Measurements from ENCODE around the gene IL15RA. TPM values are rescaled to one million over a fixed set of nuclear protein-coding genes. Genes with fewer than 3 reads are reported as not detected.
A peak's percentile ranks its signal among the peaks of the same experiment; 100 is the strongest.

IL15RA gene
- total and polyA plus RNA-seq, 12 donors = 2.8 to 55.8 (median 10.0) TPM

GRCh38 chr10:6019010-6019782 lies 41.9 kb upstream of the IL15RA start:
- no peak for DNase-seq
- 85 to 94% (median 89%) methylated on average over 6 of the region's 6 CpGs for WGBS, 4 donors
- intact Hi-C loops (cut with DNase I) = loop anchor here (5.0 to 10.0 kb wide), 2 partner anchors 66 to 388 kb away; partner anchors contain the start of gene RBM17 (in 1 of the 2)
- Histone ChIP-seq H3K27me3 (no peaks in the 10 kb centered on the region), H3K9me3 (replicated peaks in 1 of 3) (no peaks in the 10 kb centered on the region), H3K27ac (peak overlapping the region in 2 of 5 donors; percentile 68 to 85), H3K4me1 (replicated peaks in 1 of 2) (no peaks in the 10 kb centered on the region), H3K4me3 (no peak overlapping the region), H3K36me3 (replicated peaks in 1 of 2) (no peaks in the 10 kb centered on the region)
- no peak for TF ChIP-seq POLR2A (IDR thresholded peaks at IDR 0.05)
- TF ChIP-seq CTCF (IDR thresholded peaks at IDR 0.05) = no peak

DNA sequence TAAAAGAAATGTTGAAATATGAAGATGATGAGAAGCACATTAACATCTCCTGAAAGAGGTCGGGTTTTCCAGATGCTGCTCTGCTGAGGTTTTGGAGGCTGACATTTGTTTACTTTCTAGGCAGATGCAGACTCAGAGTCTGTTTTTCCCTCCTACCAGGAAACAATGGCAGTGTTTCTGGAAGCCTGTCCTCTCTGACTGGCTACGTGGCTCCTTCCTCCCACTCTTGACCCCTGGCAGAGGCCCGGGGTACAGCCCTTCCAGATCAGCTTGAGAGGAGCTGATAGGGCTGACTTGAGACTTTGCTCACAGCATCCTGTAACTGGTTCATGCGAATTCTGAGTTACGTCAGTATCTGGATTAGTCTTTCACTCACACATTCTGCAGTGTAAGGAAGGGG lies 41.1 kb upstream of the IL15RA start:
- 54 to 63% (median 59%) methylated on average over 5 of the region's 5 CpGs for WGBS, 4 donors
- peak in 4 of 7 donors; percentile 42 to 74 (median 55) for DNase-seq
- intact Hi-C loops (cut with DNase I) = loop anchor here (5.0 to 10.0 kb wide), 2 partner anchors 66 to 389 kb away; partner anchors contain the start of gene RBM17 (in 1 of the 2)
- Histone ChIP-seq H3K4me3 (no peak overlapping the region), H3K27ac (peak overlapping the region in 2 of 5 donors; percentile 68 to 85), H3K4me1 (replicated peaks in 1 of 2) (no peaks in the 10 kb centered on the region), H3K9me3 (replicated peaks in 1 of 3) (no peaks in the 10 kb centered on the region), H3K27me3 (no peaks in the 10 kb centered on the region), H3K36me3 (replicated peaks in 1 of 2) (no peaks in the 10 kb centered on the region)
- no peak for TF ChIP-seq CTCF (IDR thresholded peaks at IDR 0.05)
- no peak for TF ChIP-seq POLR2A (IDR thresholded peaks at IDR 0.05)

- DNase-seq = no peak
- Histone ChIP-seq H3K27me3 (no peaks in the 10 kb centered on the region), H3K27ac (peak overlapping the region in 2 of 5 donors; percentile 68 to 85), H3K36me3 (replicated peaks in 1 of 2) (no peaks in the 10 kb centered on the region), H3K4me3 (no peak overlapping the region), H3K9me3 (replicated peaks in 1 of 3) (no peaks in the 10 kb centered on the region), H3K4me1 (replicated peaks in 1 of 2) (no peaks in the 10 kb centered on the region)
- TF ChIP-seq CTCF (IDR thresholded peaks at IDR 0.05) = no peak
- TF ChIP-seq POLR2A (IDR thresholded peaks at IDR 0.05) = no peak
- intact Hi-C loops (cut with DNase I) = loop anchor here (5.0 to 10.0 kb wide), 2 partner anchors 67 to 389 kb away; partner anchors contain the start of gene RBM17 (in 1 of the 2)
- 80 to 87% (median 83%) methylated on average over 5 to 8 of the region's 8 CpGs for WGBS, 4 donors
Observed at GRCh38 chr10:6017781-6018354, 40.5 kb upstream of the IL15RA start.

GRCh38 chr10:6014241-6014761 lies 37.0 kb upstream of the IL15RA start:
- DNase-seq = peak; percentile 48 to 84 (median 56)
- Histone ChIP-seq H3K9me3 (replicated peaks in 1 of 3) (no peaks in the 10 kb centered on the region), H3K4me3 (no peak overlapping the region), H3K27ac (no peak overlapping the region), H3K36me3 (replicated peaks in 1 of 2) (no peaks in the 10 kb centered on the region), H3K4me1 (replicated peaks in 1 of 2) (no peaks in the 10 kb centered on the region), H3K27me3 (no peaks in the 10 kb centered on the region)
- no peak for TF ChIP-seq POLR2A (IDR thresholded peaks at IDR 0.05)
- TF ChIP-seq CTCF (IDR thresholded peaks at IDR 0.05) = peak; percentile 56 to 77 (median 70)
- intact Hi-C loops (cut with DNase I) = loop anchor here in 1 of 2 donors (10.0 kb wide), 1 partner anchor 70 kb away; the partner anchor contains the start of gene RBM17
- 39 to 50% (median 44%) methylated on average over 6 of the region's 6 CpGs for WGBS, 4 donors

Measured in adrenal gland (tissue), 12 donors.